ENCODE measurements around the gene ACBD5. TPM values are rescaled to one million over a fixed set of nuclear protein-coding genes. Genes with fewer than 3 reads are reported as not detected.
"Not testable (repeated sequence)": the region's sequence is repeated elsewhere in the genome, so short reads cannot be mapped to it uniquely, and the experiment has no call there.

The ACBD5 gene
- total RNA-seq, 1 donor from 2014 or later, result 8.7 TPM

GRCh38 chr10:27242951-27243551 is 2.5 kb upstream of the ACBD5 start:
- no peaks in the 10 kb centered on the region for H3K9me3 ChIP-seq
- H3K4me3 ChIP-seq, result peak overlapping the region; percentile 79 to 86
- DNase-seq (ENCODE audit: low spot score in 2 of 2), result no peak
- no peak for TF ChIP-seq CTCF (IDR thresholded peaks at IDR 0.05)
- H3K27me3 ChIP-seq, result no peaks in the 10 kb centered on the region
- no peaks in the 10 kb centered on the region for H3K36me3 ChIP-seq
- intact Hi-C loops (cut with DNase I), result loop anchor here (1.0 to 5.0 kb wide), 3 partner anchors 88 to 1039 kb away; partner anchors contain the start of genes ABI1 and MASTL
- peak overlapping the region; percentile 96 to 98 for H3K27ac ChIP-seq
- H3K4me1 ChIP-seq, result peaks cover 0 to 18% of the 10 kb centered on the region in 2 donors

GRCh38 chr10:27242473-27242950 is 1.9 kb upstream of the ACBD5 start:
- no peak for DNase-seq (ENCODE audit: low spot score in 2 of 2)
- intact Hi-C loops (cut with DNase I), result loop anchor here (1.0 to 5.0 kb wide), 3 partner anchors 87 to 1040 kb away; partner anchors contain the start of genes ABI1 and MASTL
- peak overlapping the region; percentile 96 to 98 for H3K27ac ChIP-seq

GRCh38 chr10:27241652-27242472 is 1.3 kb upstream of the ACBD5 start:
- peak; percentile 48 to 94 for DNase-seq (ENCODE audit: low spot score in 2 of 2)
- H3K4me1 ChIP-seq, result peaks cover 0 to 18% of the 10 kb centered on the region in 2 donors
- intact Hi-C loops (cut with DNase I), result loop anchor here (1.0 to 5.0 kb wide), 4 partner anchors 87 to 1040 kb away; partner anchors contain the start of genes ABI1, MASTL and RAB18
- H3K27ac ChIP-seq, result peak overlapping the region; percentile 96 to 98
- H3K27me3 ChIP-seq, result no peaks in the 10 kb centered on the region
- peak overlapping the region; percentile 79 to 86 for H3K4me3 ChIP-seq
- H3K9me3 ChIP-seq, result no peaks in the 10 kb centered on the region
- no peaks in the 10 kb centered on the region for H3K36me3 ChIP-seq
- TF ChIP-seq CTCF (IDR thresholded peaks at IDR 0.05), result peak; percentile 26 to 50 (median 38)

More at GRCh38 chr10:27242473-27242950, 1.9 kb upstream of the ACBD5 start:
- H3K9me3 ChIP-seq, result no peaks in the 10 kb centered on the region
- no peaks in the 10 kb centered on the region for H3K36me3 ChIP-seq
- H3K27me3 ChIP-seq, result no peaks in the 10 kb centered on the region
- TF ChIP-seq CTCF (IDR thresholded peaks at IDR 0.05), result no peak
- H3K4me3 ChIP-seq, result peak overlapping the region; percentile 79 to 86
- H3K4me1 ChIP-seq, result peaks cover 0 to 18% of the 10 kb centered on the region in 2 donors

- Histone ChIP-seq H3K27ac (peak overlapping the region; percentile 96 to 98), H3K9me3 (no peaks in the 10 kb centered on the region), H3K4me3 (peak overlapping the region; percentile 79 to 86), H3K27me3 (no peaks in the 10 kb centered on the region), H3K36me3 (no peaks in the 10 kb centered on the region), H3K4me1 (peaks cover 0 to 21% of the 10 kb centered on the region in 2 donors)
- intact Hi-C loops (cut with DNase I), result loop anchor here (2.0 to 5.0 kb wide), 3 partner anchors 264 to 1041 kb away; partner anchors contain the start of genes ABI1 and RAB18
- TF ChIP-seq CTCF (IDR thresholded peaks at IDR 0.05), result no peak
- no peak for DNase-seq (ENCODE audit: low spot score in 2 of 2)
Observed at GRCh38 chr10:27241010-27241651, 534 bp upstream of the ACBD5 start.

- H3K9me3 ChIP-seq; intact Hi-C loops (cut with DNase I); H3K27me3 ChIP-seq; H3K27ac ChIP-seq; H3K36me3 ChIP-seq; H3K4me3 ChIP-seq; DNase-seq (ENCODE audit: low spot score in 2 of 2): not testable (repeated sequence)
- H3K4me1 ChIP-seq, result peaks cover 0 to 15% of the 10 kb centered on the region in 2 donors
Observed at GRCh38 chr10:27237531-27237930, 3.1 kb downstream of the ACBD5 start.

- H3K4me3 ChIP-seq; H3K27me3 ChIP-seq; H3K36me3 ChIP-seq; H3K9me3 ChIP-seq; intact Hi-C loops (cut with DNase I); DNase-seq (ENCODE audit: low spot score in 2 of 2); H3K27ac ChIP-seq: not testable (repeated sequence)
- H3K4me1 ChIP-seq, result peaks cover 0 to 15% of the 10 kb centered on the region in 2 donors
Observed at GRCh38 chr10:27236589-27237128, 3.9 kb downstream of the ACBD5 start.

All from ascending aorta (tissue), 2 donors.